OCI-LY3 (cell line): Measurements from ENCODE around the gene B3GNT2.

Source experiments
- H2AFZ ChIP-seq: fragments of 200-600, 300-600 bp; shearing (Covaris generic); 2 replicates; pipeline ENCODE4 v1.6.0; 2014; ENCODE audit warnings: antibody characterized with exemption, low read depth, low read length
- H3K27ac ChIP-seq: fragments of 200-600, 300-600 bp; sonication (generic); 2 replicates; pipeline ENCODE4 v1.5.1; 2014; ENCODE audit warnings: mild to moderate bottlenecking, low read length, moderate library complexity, mixed read lengths
- H3K27me3 ChIP-seq: fragments of 200-600, 300-600 bp; sonication (generic); 2 replicates; pipeline ENCODE4 v1.6.1; 2014; ENCODE audit warnings: low read depth, low read length, mixed read lengths
- H3K36me3 ChIP-seq: fragments of 200-600, 300-600 bp; sonication (generic); replicated peaks from 2 replicates; pipeline ENCODE3; 2014; ENCODE audit warnings: low read depth, low read length, mixed read lengths
- H3K4me1 ChIP-seq: fragments of 300-600, 200-600 bp; sonication (generic); 2 replicates; pipeline ENCODE4 v1.6.1; 2014; ENCODE audit warnings: low read length, mixed read lengths
- H3K4me2 ChIP-seq: fragments of 200-600, 300-600 bp; sonication (generic); 2 replicates; pipeline ENCODE4 v1.6.1; 2014; ENCODE audit warnings: low read length, mixed read lengths
- H3K4me3 ChIP-seq: fragments of 300-600, 200-600 bp; sonication (generic); 2 replicates; pipeline ENCODE4 v1.5.1; 2014; ENCODE audit warnings: antibody characterized with exemption, mild to moderate bottlenecking, low read length, moderate library complexity
- H3K79me2 ChIP-seq: fragments of 300-600, 200-600 bp; shearing (Covaris generic); 2 replicates; pipeline ENCODE4 v1.6.1; 2014; ENCODE audit warnings: mild to moderate bottlenecking, low read length, mixed read lengths
- H3K9ac ChIP-seq: fragments of 300-600, 200-600 bp; shearing (Covaris generic); 2 replicates; pipeline ENCODE4 v1.6.0; 2014; ENCODE audit warnings: mild to moderate bottlenecking, low read length, moderate library complexity
- H3K9me3 ChIP-seq: fragments of 200-600, 300-600 bp; shearing (Covaris generic); 2 replicates; pipeline ENCODE4 v1.6.1; 2014; ENCODE audit warnings: low read length, mixed read lengths; ENCODE audit not compliant: insufficient read depth
- H4K20me1 ChIP-seq: fragments of 200-600, 300-600 bp; sonication (generic); 2 replicates; pipeline ENCODE4 v1.6.1; 2016; ENCODE audit warnings: low read length, mixed read lengths; ENCODE audit not compliant: insufficient read depth
- CTCF ChIP-seq: fragments of 200-600, 300-600 bp; sonication (generic); IDR thresholded peaks from 2 replicates; pipeline ENCODE4 v1.5.1; 2014; ENCODE audit warnings: antibody characterized with exemption, low read length, low read depth
- EZH2phosphoT487 ChIP-seq: fragments of 200-600 bp; shearing (Covaris generic); IDR thresholded peaks from 2 replicates; pipeline ENCODE4 v1.6.1; 2018; ENCODE audit warnings: antibody characterized with exemption, mixed run types, low read depth

Gene B3GNT2

GRCh38 chr2:62222171-62222570, 26.3 kb downstream of the B3GNT2 start:
- H2AFZ ChIP-seq: no peak overlapping the region
- H3K4me2 ChIP-seq: no peak overlapping the region
- H3K36me3 ChIP-seq: peaks cover 78% of the 10 kb centered on the region
- H3K9ac ChIP-seq: no peak overlapping the region
- H3K79me2 ChIP-seq: peaks cover 96% of the 10 kb centered on the region
- TF ChIP-seq CTCF: no peak
- TF ChIP-seq EZH2phosphoT487: no peak
- H4K20me1 ChIP-seq: peaks cover 87% of the 10 kb centered on the region
- H3K9me3 ChIP-seq: 0 out of 2 replicates have a peak, but pooled peaks cover 5% of the 10 kb centered on the region
- no peaks in the 10 kb centered on the region for H3K27me3 ChIP-seq
- no peaks in the 10 kb centered on the region for H3K4me1 ChIP-seq
- H3K4me3 ChIP-seq: no peak overlapping the region
- no peak overlapping the region for H3K27ac ChIP-seq

GRCh38 chr2:62222674-62223073, 26.8 kb downstream of the B3GNT2 start:
- H3K36me3 ChIP-seq: peaks cover 78% of the 10 kb centered on the region
- H3K4me2 ChIP-seq: no peak overlapping the region
- H3K79me2 ChIP-seq: peaks cover 96% of the 10 kb centered on the region
- H3K9me3 ChIP-seq: 0 out of 2 replicates have a peak, but pooled peaks cover 5% of the 10 kb centered on the region
- H3K27me3 ChIP-seq: no peaks in the 10 kb centered on the region
- H2AFZ ChIP-seq: no peak overlapping the region
- H3K27ac ChIP-seq: no peak overlapping the region
- TF ChIP-seq CTCF (no peak), EZH2phosphoT487 (no peak)
- no peaks in the 10 kb centered on the region for H3K4me1 ChIP-seq
- H4K20me1 ChIP-seq: peaks cover 87% of the 10 kb centered on the region
- no peak overlapping the region for H3K4me3 ChIP-seq
- H3K9ac ChIP-seq: no peak overlapping the region

GRCh38 chr2:62224976-62225375, 29.1 kb downstream of the B3GNT2 start:
- Histone ChIP-seq H3K4me3 (no peak overlapping the region), H3K9ac (no peak overlapping the region), H3K27ac (no peak overlapping the region), H3K4me2 (no peak overlapping the region), H3K4me1 (no peaks in the 10 kb centered on the region), H3K36me3 (peaks cover 64% of the 10 kb centered on the region), H3K9me3 (no peaks in the 10 kb centered on the region), H4K20me1 (peaks cover 75% of the 10 kb centered on the region), H3K79me2 (peaks cover 82% of the 10 kb centered on the region), H3K27me3 (no peaks in the 10 kb centered on the region), H2AFZ (no peak overlapping the region)
- no peak for TF ChIP-seq CTCF
- no peak for TF ChIP-seq EZH2phosphoT487

GRCh38 chr2:62227386-62228075, 31.6 kb downstream of the B3GNT2 start:
- no peak overlapping the region for H3K27ac ChIP-seq

More at GRCh38 chr2:62227386-62228075, 31.6 kb downstream of the B3GNT2 start:
- Histone ChIP-seq H3K4me1 (no peaks in the 10 kb centered on the region), H3K27me3 (no peaks in the 10 kb centered on the region), H3K36me3 (peaks cover 51% of the 10 kb centered on the region), H2AFZ (no peak overlapping the region), H3K9ac (no peak overlapping the region), H4K20me1 (peaks cover 52% of the 10 kb centered on the region), H3K79me2 (peaks cover 56% of the 10 kb centered on the region), H3K9me3 (no peaks in the 10 kb centered on the region), H3K4me3 (no peak overlapping the region), H3K4me2 (no peak overlapping the region)
- no peak for TF ChIP-seq CTCF
- no peak for TF ChIP-seq EZH2phosphoT487
